H9 (cell line): ENCODE results near the gene DCC. TPM values are rescaled to one million over a fixed set of nuclear protein-coding genes. Genes with fewer than 3 reads are reported as not detected.
"Not testable (repeated sequence)": the region's sequence is repeated elsewhere in the genome, so short reads cannot be mapped to it uniquely, and the experiment has no call there.

Source experiments
- DNase-seq: peaks from one replicate; pipeline ENCODE4 v3.0.0-alpha.2; 2017
- H2AFZ ChIP-seq: one replicate; pipeline ENCODE4 v1.6.1; 2013; ENCODE audit warnings: mild to moderate bottlenecking, low read length, control low read depth, moderate library complexity
- H2AK5ac ChIP-seq: 2 replicates; pipeline ENCODE4 v1.6.1; 2013; ENCODE audit warnings: low read length, control low read depth, mixed read lengths; ENCODE audit not compliant: insufficient read length
- H2BK120ac ChIP-seq: one replicate; pipeline ENCODE4 v1.6.1; 2013; ENCODE audit warnings: low read depth, mild to moderate bottlenecking, low read length, control low read depth, inconsistent platforms; ENCODE audit not compliant: poor library complexity, severe bottlenecking
- H2BK12ac ChIP-seq: 2 replicates; pipeline ENCODE4 v1.6.1; 2013; ENCODE audit warnings: low read length, control low read depth, mixed read lengths, low read depth; ENCODE audit not compliant: insufficient read length
- H2BK15ac ChIP-seq: 2 replicates; pipeline ENCODE4 v1.6.1; 2013; ENCODE audit warnings: low read depth, low read length, control low read depth
- H2BK20ac ChIP-seq: one replicate; pipeline ENCODE4 v1.6.1; 2013; ENCODE audit warnings: low read depth, mild to moderate bottlenecking, low read length, control low read depth, inconsistent platforms; ENCODE audit not compliant: poor library complexity, severe bottlenecking
- H2BK5ac ChIP-seq: 2 replicates; pipeline ENCODE4 v1.6.1; 2013; ENCODE audit warnings: low read length, control low read depth, mixed read lengths; ENCODE audit not compliant: insufficient read length
- H3K14ac ChIP-seq: 2 replicates; pipeline ENCODE4 v1.6.1; 2013; ENCODE audit warnings: low read length, control low read depth; ENCODE audit not compliant: insufficient read depth
- H3K18ac ChIP-seq: 2 replicates; pipeline ENCODE4 v1.6.1; 2013; ENCODE audit warnings: low read depth, mild to moderate bottlenecking, mixed read lengths, low read length, control low read depth; ENCODE audit not compliant: insufficient read length
- H3K23ac ChIP-seq: 2 replicates; pipeline ENCODE4 v1.6.1; 2013; ENCODE audit warnings: low read length, control low read depth, mixed read lengths, low read depth; ENCODE audit not compliant: insufficient read length
- H3K23me2 ChIP-seq: 2 replicates; pipeline ENCODE4 v1.6.1; 2013; ENCODE audit warnings: low read depth, mild to moderate bottlenecking, mixed read lengths, low read length, control low read depth; ENCODE audit not compliant: insufficient read length, poor library complexity, severe bottlenecking
- H3K27ac ChIP-seq: 2 replicates; pipeline ENCODE4 v1.5.1; 2013; ENCODE audit warnings: low read length, control low read depth, mixed read lengths, low read depth; ENCODE audit not compliant: insufficient read length
- H3K27me3 ChIP-seq: 2 replicates; pipeline ENCODE4 v1.6.1; 2013; ENCODE audit warnings: low read length, control low read depth, inconsistent platforms; ENCODE audit not compliant: insufficient read depth
- H3K4ac ChIP-seq: 2 replicates; pipeline ENCODE4 v1.6.1; 2013; ENCODE audit warnings: low read depth, mild to moderate bottlenecking, control low read depth, inconsistent platforms, low read length, moderate library complexity
- H3K4me1 ChIP-seq: 2 replicates; pipeline ENCODE4 v1.6.1; 2013; ENCODE audit warnings: low read length, control low read depth, inconsistent platforms; ENCODE audit not compliant: insufficient read depth
- H3K4me2 ChIP-seq: 2 replicates; pipeline ENCODE4 v1.6.1; 2013; ENCODE audit warnings: low read length, control low read depth, mixed read lengths; ENCODE audit not compliant: insufficient read length, insufficient read depth
- H3K56ac ChIP-seq: 2 replicates; pipeline ENCODE4 v1.6.1; 2013; ENCODE audit warnings: low read depth, mild to moderate bottlenecking, mixed read lengths, low read length, control low read depth; ENCODE audit not compliant: insufficient read length
- H3K79me1 ChIP-seq: 2 replicates; pipeline ENCODE4 v1.6.1; 2013; ENCODE audit warnings: low read depth, mild to moderate bottlenecking, moderate library complexity, low read length, control low read depth, inconsistent platforms; ENCODE audit not compliant: insufficient read depth, poor library complexity, severe bottlenecking
- H3K79me2 ChIP-seq: 2 replicates; pipeline ENCODE4 v1.6.1; 2013; ENCODE audit warnings: low read length, control low read depth, inconsistent platforms; ENCODE audit not compliant: insufficient read depth
- H3K9ac ChIP-seq: 2 replicates; pipeline ENCODE4 v1.6.1; 2013; ENCODE audit warnings: low read length, control low read depth, mixed read lengths; ENCODE audit not compliant: insufficient read length; ENCODE audit errors: extremely low read depth
- H3K9me3 ChIP-seq: one replicate; pipeline ENCODE4 v1.6.1; 2013; ENCODE audit warnings: low read depth, low read length, inconsistent platforms; ENCODE audit not compliant: control insufficient read depth
- H3T11ph ChIP-seq: one replicate; pipeline ENCODE4 v1.6.1; 2013; ENCODE audit warnings: mild to moderate bottlenecking, low read length, control low read depth, inconsistent platforms
- H4K20me1 ChIP-seq: one replicate; pipeline ENCODE4 v1.6.1; 2013; ENCODE audit not compliant: control insufficient read depth, insufficient read length, insufficient read depth
- H4K5ac ChIP-seq: 2 replicates; pipeline ENCODE4 v1.6.1; 2013; ENCODE audit warnings: low read depth, mild to moderate bottlenecking, mixed read lengths, low read length, control low read depth; ENCODE audit not compliant: insufficient read length
- H4K8ac ChIP-seq: replicated peaks from 2 replicates; pipeline ENCODE4 v1.6.1; 2013; ENCODE audit warnings: low read length, control low read depth, mixed read lengths, low read depth; ENCODE audit not compliant: insufficient read length
- H4K91ac ChIP-seq: 2 replicates; pipeline ENCODE4 v1.6.1; 2013; ENCODE audit warnings: low read depth, mild to moderate bottlenecking, moderate library complexity, mixed read lengths, low read length, control low read depth; ENCODE audit not compliant: insufficient read length
- H3K27ac Mint-ChIP-seq, 3 experiments: 2 replicates in 2 of 3; 3 replicates in 1 of 3; pipeline ENCODE4 v1.8.0; 2020 to 2021; ENCODE audit warnings: mixed read lengths in 3 of 3, mild to moderate bottlenecking in 1 of 3, moderate library complexity in 1 of 3
- H3K27me3 Mint-ChIP-seq: 2 replicates; pipeline ENCODE4 v1.8.0; 2021; ENCODE audit warnings: low read depth, mild to moderate bottlenecking, moderate library complexity, mixed read lengths
- H3K36me3 Mint-ChIP-seq, 3 experiments: 2 replicates in 2 of 3; 3 replicates in 1 of 3; pipeline ENCODE4 v1.8.0; 2020 to 2021; ENCODE audit warnings: low read depth in 3 of 3, mixed read lengths in 3 of 3; ENCODE audit not compliant: insufficient read depth in 1 of 3
- H3K4me1 Mint-ChIP-seq, 2 experiments: 2 replicates each; pipeline ENCODE4 v1.8.0; 2020; ENCODE audit warnings: mixed read lengths in 2 of 2
- H3K4me3 Mint-ChIP-seq, 2 experiments: 2 replicates in 1 of 2; 3 replicates in 1 of 2; pipeline ENCODE4 v1.8.0; 2020 to 2021; ENCODE audit warnings: mild to moderate bottlenecking in 2 of 2, mixed read lengths in 2 of 2, moderate library complexity in 1 of 2
- H3K9me3 Mint-ChIP-seq, 2 experiments: 2 replicates in 1 of 2; 3 replicates in 1 of 2; pipeline ENCODE4 v1.8.0; 2020; ENCODE audit warnings: mild to moderate bottlenecking in 2 of 2, mixed read lengths in 2 of 2, moderate library complexity in 1 of 2
- CTCF ChIP-seq: fragments of 200-600 bp; sonication (generic); conservative IDR thresholded peaks from 3 replicates; pipeline ENCODE4 v1.8.0; 2021; ENCODE audit warnings: antibody characterized with exemption, mild to moderate bottlenecking
- WGBS: extraction: QIAGEN DNeasy Blood & Tissue Kit; methylation state at CpG from one replicate; pipeline ENCODE4 v1.1.7; 2013; ENCODE audit warnings: missing lambda C conversion rate, low lambda C conversion rate, mixed read lengths; ENCODE audit not compliant: insufficient read length; ENCODE audit errors: extremely low coverage; 5-methylcytosine and 5-hydroxymethylcytosine counted together
- total RNA-seq: library from RNA; stranded (reverse); gene quantifications from 2 replicates; pipeline ENCODE4 v1.2.1, GENCODE V29; 2021

Gene DCC
- total RNA-seq, 1 experiment from 2014 or later, result 0.35 TPM

GRCh38 chr18:53509886-53510285 is 1169.9 kb downstream of the DCC start:
- no peak overlapping the region for H3K18ac ChIP-seq
- no peak overlapping the region for H4K5ac ChIP-seq
- H3K23ac ChIP-seq, result no peak overlapping the region
- H3K9me3 ChIP-seq, result no peaks in the 10 kb centered on the region
- no peaks in the 10 kb centered on the region for H4K20me1 ChIP-seq
- no peaks in the 10 kb centered on the region for H3K79me1 ChIP-seq
- DNase-seq, result no peak
- H3K27me3 ChIP-seq, result no peaks in the 10 kb centered on the region
- H3K9me3 Mint-ChIP-seq, result peaks cover 2 to 13% of the 10 kb centered on the region in 2 experiments; a peak in 4 of 5 replicates
- H2BK15ac ChIP-seq, result no peak overlapping the region
- H3K79me2 ChIP-seq, result no peaks in the 10 kb centered on the region
- no peaks in the 10 kb centered on the region for H3K23me2 ChIP-seq
- H3K4me2 ChIP-seq, result no peak overlapping the region
- no peak overlapping the region for H3K56ac ChIP-seq
- no peak overlapping the region for H2AK5ac ChIP-seq
- TF ChIP-seq CTCF, result no peak
- no peak overlapping the region for H4K8ac ChIP-seq
- no peak overlapping the region for H3K4me3 Mint-ChIP-seq
- peaks cover 6 to 8% of the 10 kb centered on the region in 2 experiments; a peak in 3 of 4 replicates for H3K4me1 Mint-ChIP-seq
- H3K27ac ChIP-seq, result no peak overlapping the region
- no peak overlapping the region for H3K4ac ChIP-seq
- H2BK12ac ChIP-seq, result no peak overlapping the region
- H2BK120ac ChIP-seq, result no peak overlapping the region
- no peak overlapping the region for H3K27ac Mint-ChIP-seq
- H4K91ac ChIP-seq, result no peak overlapping the region
- no peak overlapping the region for H2BK20ac ChIP-seq
- H3T11ph ChIP-seq, result no peak overlapping the region
- WGBS, result no CpG with 5 or more reads among the region's 2 CpGs
- H3K9ac ChIP-seq, result no peak overlapping the region
- no peak overlapping the region for H2BK5ac ChIP-seq
- no peak overlapping the region for H3K14ac ChIP-seq
- no peaks in the 10 kb centered on the region; the same call in 1 of the 2 replicates for H3K4me1 ChIP-seq
- H2AFZ ChIP-seq, result no peak overlapping the region
- peaks cover 2 to 18% (median 5%) of the 10 kb centered on the region in 3 experiments; a peak in 5 of 7 replicates for H3K36me3 Mint-ChIP-seq
- H3K27me3 Mint-ChIP-seq, result no peaks in the 10 kb centered on the region; the same call in 1 of the 2 replicates

GRCh38 chr18:53511725-53512124 is 1171.7 kb downstream of the DCC start:
- not testable (repeated sequence) for H3K9ac ChIP-seq, H3K27me3 Mint-ChIP-seq, H2BK15ac ChIP-seq, H3K4me2 ChIP-seq, H3K18ac ChIP-seq, H3K27ac ChIP-seq, H3K23ac ChIP-seq, H3K4me1 ChIP-seq, H3K9me3 ChIP-seq, H2AFZ ChIP-seq, H3K56ac ChIP-seq, H2BK20ac ChIP-seq, H3K4ac ChIP-seq, H3K14ac ChIP-seq, H3K79me1 ChIP-seq, H2AK5ac ChIP-seq, H3K27me3 ChIP-seq, H2BK120ac ChIP-seq, H2BK5ac ChIP-seq, H3K4me1 Mint-ChIP-seq, H3K79me2 ChIP-seq, H4K8ac ChIP-seq, H3K4me3 Mint-ChIP-seq, H3T11ph ChIP-seq, H4K5ac ChIP-seq, H4K20me1 ChIP-seq, H4K91ac ChIP-seq, H3K23me2 ChIP-seq, H2BK12ac ChIP-seq
- Mint-ChIP-seq H3K9me3 (peaks cover 2 to 13% of the 10 kb centered on the region in 2 experiments; a peak in 4 of 5 replicates), H3K27ac (peak overlapping the region in 1 of 3 experiments; percentile 73; a peak in 1 of 7 replicates), H3K36me3 (peaks cover 2 to 18% (median 5%) of the 10 kb centered on the region in 3 experiments; a peak in 5 of 7 replicates)
- DNase-seq, result peak; percentile 35
- no CpG with 5 or more reads among the region's 15 CpGs for WGBS
